ENCODE data around the gene VPS51. TPM values are rescaled to one million over a fixed set of nuclear protein-coding genes. Genes with fewer than 3 reads are reported as not detected.
A peak's percentile ranks its signal among the peaks of the same experiment; 100 is the strongest.

The VPS51 gene
- total and polyA plus RNA-seq, 2 of the 13 experiments (the other 11 are each of a cell fraction or from before 2014, with no cell fraction given): 76.3 to 90.6 TPM

- no peak for TF ChIP-seq FLYWCH1 (CRISPR knock-in tag; IDR thresholded peaks at IDR 0.05)
- TF ChIP-seq ZNF234 (CRISPR knock-in tag; conservative IDR thresholded peaks at IDR 0.05): no peak
- TF ChIP-seq ZNF678 (CRISPR knock-in tag; IDR thresholded peaks at IDR 0.05): no peak; the same call in 1 of the 2 replicates
- no peak for TF ChIP-seq ZNF703 (CRISPR knock-in tag; IDR thresholded peaks at IDR 0.05; ENCODE audit: borderline replicate concordance)
- peak; percentile 95 for TF ChIP-seq YY1 (IDR thresholded peaks at IDR 0.05; ENCODE audit: insufficient read depth, insufficient replicate concordance, low read depth, low read length)
- no peak; the same call in 1 of the 2 replicates for TF ChIP-seq ZNF761 (CRISPR knock-in tag; conservative IDR thresholded peaks at IDR 0.05)
- peak; percentile 91 for TF ChIP-seq ZNF567 (CRISPR knock-in tag; IDR thresholded peaks at IDR 0.05; ENCODE audit: borderline replicate concordance)
- TF ChIP-seq ZNF552 (CRISPR knock-in tag; IDR thresholded peaks at IDR 0.05; ENCODE audit: borderline replicate concordance): peak; percentile 17; the same call in 1 of the 2 replicates
- TF ChIP-seq ZNF30 (CRISPR knock-in tag; IDR thresholded peaks at IDR 0.05): no peak
- peak; percentile 53; the same call in 1 of the 2 replicates for TF ChIP-seq XBP1 (CRISPR knock-in tag; IDR thresholded peaks at IDR 0.05)
- peak; percentile 80; the same call in 1 of the 2 replicates for TF ChIP-seq TFDP1 (CRISPR knock-in tag; IDR thresholded peaks at IDR 0.05; ENCODE audit: borderline replicate concordance)
- no peak for TF ChIP-seq ZNF460 (CRISPR knock-in tag; IDR thresholded peaks at IDR 0.05; ENCODE audit: borderline replicate concordance)
- peak; percentile 84 for TF ChIP-seq ZBTB38 (CRISPR knock-in tag; IDR thresholded peaks at IDR 0.05)
- TF ChIP-seq ETV6 (CRISPR knock-in tag; conservative IDR thresholded peaks at IDR 0.05): 0 out of 2 replicates have a peak, but pooled peaks have one; percentile 34
- no peak; the same call in 1 of the 2 replicates for TF ChIP-seq DZIP1 (CRISPR knock-in tag; IDR thresholded peaks at IDR 0.05)
- peak; percentile 90 for TF ChIP-seq ZNF350 (CRISPR knock-in tag; IDR thresholded peaks at IDR 0.05; ENCODE audit: borderline replicate concordance, low read depth)
- TF ChIP-seq KLF13 (CRISPR knock-in tag; IDR thresholded peaks at IDR 0.05): no peak
- no peak for TF ChIP-seq ZNF335 (CRISPR knock-in tag; IDR thresholded peaks at IDR 0.05)
- no peak for TF ChIP-seq ZNF225 (CRISPR knock-in tag; IDR thresholded peaks at IDR 0.05)
- TF ChIP-seq EP300 (IDR thresholded peaks at IDR 0.05; ENCODE audit: low read depth in 2 of 2, low read length in 2 of 2): no peak
- peak; percentile 45 for TF ChIP-seq EP300 (CRISPR knock-in tag; IDR thresholded peaks at IDR 0.05; ENCODE audit: borderline replicate concordance)
- TF ChIP-seq ZNF136 (CRISPR knock-in tag; IDR thresholded peaks at IDR 0.05; ENCODE audit: low read depth): no peak
- TF ChIP-seq ZNF354B (CRISPR knock-in tag; IDR thresholded peaks at IDR 0.05): no peak
- peak; percentile 86 for TF ChIP-seq ZNF235 (CRISPR knock-in tag; IDR thresholded peaks at IDR 0.05; ENCODE audit: borderline replicate concordance)
- 0 out of 2 replicates have a peak, but pooled peaks have one; percentile 25 for TF ChIP-seq JUN (CRISPR knock-in tag; IDR thresholded peaks at IDR 0.05)
- TF ChIP-seq GPN1 (CRISPR knock-in tag; IDR thresholded peaks at IDR 0.05; ENCODE audit: borderline replicate concordance): no peak
- TF ChIP-seq REL (CRISPR knock-in tag; conservative IDR thresholded peaks at IDR 0.05): no peak; the same call in 1 of the 2 replicates
- no peak for TF ChIP-seq RORA (CRISPR knock-in tag; IDR thresholded peaks at IDR 0.05)
Observed at GRCh38 chr11:65121865-65122696, 26.1 kb downstream of the VPS51 start, which contains the start of the genes FAU and MRPL49 (continued).
